Activated effector memory CD4-positive, alpha-beta T cell treated with anti-CD3 and anti-CD28 coated beads, Interleukin-2, amount 50 U/mL, for 16 hours (primary cell): ENCODE results near the gene PLSCR4.

Experiments
- DNase-seq: peaks from one replicate; pipeline ENCODE4 v3.0.0-alpha.2; 2020

PLSCR4 gene

DNA sequence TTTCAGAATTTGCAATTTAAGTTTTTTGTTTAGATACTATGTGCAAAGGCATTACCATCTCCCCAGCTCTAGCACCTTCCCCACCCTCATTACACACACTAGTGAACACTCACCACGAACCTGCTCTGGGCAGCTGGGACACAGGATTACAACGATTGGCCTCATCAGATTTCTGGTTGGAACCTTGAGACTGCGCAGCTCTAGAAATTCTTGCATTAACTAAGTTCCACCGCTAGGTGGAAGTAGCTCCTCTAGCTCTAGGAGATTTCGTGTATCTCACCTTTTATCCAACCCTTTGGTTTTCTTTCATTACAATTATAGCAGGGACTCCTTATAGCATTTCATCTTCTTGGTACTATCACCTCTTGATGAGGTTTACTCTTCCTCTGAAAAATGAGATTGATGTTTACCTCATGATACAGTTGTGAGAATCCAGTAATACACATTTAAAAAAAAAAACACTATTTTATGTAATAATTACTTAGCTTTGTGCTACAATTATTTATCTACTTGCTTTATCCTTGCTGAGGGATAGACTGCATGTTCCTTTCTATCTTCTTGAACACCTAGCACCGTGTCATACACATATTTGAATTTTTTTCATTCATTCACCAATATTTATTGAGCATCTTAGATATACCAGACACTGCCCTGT, 61.3 kb downstream of the PLSCR4 start:
- no peak for DNase-seq

GRCh38 chr3:146187334-146187950, 63.5 kb downstream of the PLSCR4 start:
- no peak for DNase-seq

DNA sequence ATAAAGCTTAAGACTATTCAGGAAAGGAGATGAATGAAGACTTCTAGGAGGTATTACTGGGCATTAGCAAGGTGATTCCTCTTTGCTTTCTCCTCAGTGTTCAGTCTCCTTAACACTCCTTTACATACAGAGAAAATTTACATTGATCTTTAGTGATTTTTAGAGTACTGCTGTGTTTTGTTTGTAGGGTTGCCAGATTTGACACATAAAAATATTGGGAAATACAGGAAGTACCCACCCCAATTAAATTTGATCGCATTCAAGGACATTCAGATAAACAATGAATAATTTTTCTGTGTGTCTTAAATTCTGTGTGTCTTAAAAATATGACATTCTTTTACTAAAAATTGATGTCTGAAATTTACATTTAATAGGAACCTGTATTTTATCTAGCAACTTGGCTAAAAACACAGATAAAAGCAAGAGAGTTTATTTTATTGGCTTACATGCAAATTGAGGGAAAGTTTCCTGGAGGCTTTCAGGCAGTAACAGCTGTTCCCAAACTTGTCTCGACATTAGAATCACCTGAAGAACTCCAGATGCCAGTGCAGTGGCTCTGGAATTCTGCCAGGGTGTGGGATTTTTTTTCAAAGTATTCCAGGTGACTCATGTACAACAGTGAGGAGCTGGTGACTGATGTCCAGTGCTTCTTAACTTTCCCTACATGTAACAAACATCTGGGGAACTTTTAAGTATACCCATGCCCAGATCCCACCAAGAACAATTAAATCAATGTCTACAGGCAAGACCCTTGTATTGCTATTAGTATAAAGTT, 66.5 kb downstream of the PLSCR4 start:
- no peak for DNase-seq

GRCh38 chr3:146181216-146181615, 69.7 kb downstream of the PLSCR4 start:
- no peak for DNase-seq

GRCh38 chr3:146180376-146180775, 70.5 kb downstream of the PLSCR4 start:
- DNase-seq: no peak

GRCh38 chr3:146178006-146178689, 72.8 kb downstream of the PLSCR4 start:
- DNase-seq: no peak

- DNase-seq: no peak
Measured at GRCh38 chr3:146177519-146177918, 73.4 kb downstream of the PLSCR4 start.

DNA sequence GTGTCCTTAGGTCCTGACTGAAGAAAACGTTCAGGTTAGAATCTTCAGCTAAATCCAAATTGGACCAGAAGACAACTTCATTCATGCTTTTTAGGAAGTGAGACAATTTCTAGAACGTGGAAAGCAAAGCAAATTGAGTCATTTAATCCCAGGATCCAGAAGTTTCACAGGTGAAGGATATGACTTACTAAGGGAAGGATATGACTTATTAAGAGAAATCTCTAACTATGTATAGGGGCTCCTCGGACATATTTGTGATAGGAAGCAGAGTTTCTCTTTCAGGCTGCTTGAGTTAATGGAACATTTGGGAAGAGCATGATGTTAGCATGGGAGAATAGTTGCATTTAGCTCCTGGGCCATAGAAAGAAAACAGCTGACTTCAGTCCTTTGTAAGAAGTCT, 73.8 kb downstream of the PLSCR4 start:
- no peak for DNase-seq

- DNase-seq: no peak
Measured at GRCh38 chr3:146172586-146172985, 78.3 kb downstream of the PLSCR4 start.

DNA sequence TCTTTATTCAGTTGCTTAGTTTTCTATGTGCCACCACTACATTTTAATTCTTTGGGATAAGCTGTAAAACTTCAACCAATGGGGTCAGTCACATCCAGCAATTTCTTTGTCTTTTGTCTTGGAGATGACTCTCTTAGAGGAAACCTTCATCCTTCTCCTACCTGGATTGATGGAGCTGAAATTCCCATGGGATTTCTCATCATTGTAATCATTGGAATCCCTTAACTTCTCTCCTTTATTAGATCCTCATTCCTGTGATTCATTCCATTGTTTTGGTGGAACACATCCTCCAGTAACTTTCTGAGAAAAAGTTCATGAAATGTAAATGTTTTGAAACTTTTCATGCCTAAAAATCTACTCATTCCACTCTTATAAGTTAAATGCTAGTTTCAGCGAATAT, 80.3 kb downstream of the PLSCR4 start:
- DNase-seq: no peak

GRCh38 chr3:146169891-146170290, 81.0 kb downstream of the PLSCR4 start:
- no peak for DNase-seq

DNA sequence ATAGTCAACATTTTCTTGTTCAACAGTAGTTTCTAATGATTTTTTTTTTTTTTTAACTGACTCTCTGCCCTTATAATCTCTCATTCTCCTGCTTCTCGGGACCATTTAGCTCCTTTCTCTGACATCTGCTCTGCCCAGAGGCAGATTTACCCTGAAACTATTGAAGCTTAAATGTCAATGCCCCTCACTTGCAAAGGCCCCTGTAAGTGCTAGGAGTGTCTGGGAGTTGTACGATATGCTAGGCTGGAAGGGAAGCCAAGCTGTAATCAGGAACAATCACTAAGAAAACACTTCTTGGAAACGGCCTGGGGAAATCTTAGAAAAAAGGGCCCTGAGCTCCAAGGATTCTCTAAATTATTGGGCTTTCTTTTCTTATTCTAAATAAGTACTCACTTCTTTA, 84.1 kb downstream of the PLSCR4 start:
- DNase-seq: no peak

DNA sequence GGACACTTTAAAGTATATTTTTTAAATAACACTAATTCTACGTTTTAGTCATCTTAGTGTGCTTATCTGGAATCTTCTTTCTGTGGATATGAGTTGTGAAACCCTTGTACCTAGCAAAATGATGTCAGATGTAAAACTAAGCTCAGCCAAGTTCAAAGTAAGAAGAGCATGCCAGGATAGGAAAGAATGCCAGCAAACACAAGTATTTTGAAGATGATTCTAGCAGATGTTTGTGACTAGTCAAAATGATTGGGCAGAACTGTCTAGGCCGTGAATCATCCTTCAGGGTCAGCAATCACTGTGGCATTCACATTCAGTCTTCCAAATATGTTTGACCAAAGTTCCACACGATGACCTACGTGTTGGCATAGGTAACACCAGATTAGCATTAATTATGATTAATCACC, 84.5 kb downstream of the PLSCR4 start:
- DNase-seq: no peak

DNA sequence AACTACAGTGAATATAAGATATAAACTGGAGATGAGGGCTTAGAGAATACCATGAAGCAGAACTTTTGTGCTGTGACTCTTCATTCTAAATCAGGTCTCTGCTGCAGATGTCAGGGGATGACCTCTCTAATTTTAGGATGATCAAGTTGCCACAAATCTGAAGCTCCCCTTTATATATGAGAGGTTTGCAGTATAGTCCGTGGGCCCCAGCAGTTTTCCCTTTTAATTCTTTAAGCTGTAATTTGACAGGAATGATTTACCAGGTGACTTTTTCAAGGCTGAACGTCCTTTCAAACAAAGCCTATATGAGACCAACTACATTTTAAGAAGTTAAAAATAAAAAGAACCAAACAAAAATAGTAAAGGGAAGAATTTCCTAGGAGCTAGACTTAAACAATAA, 85.0 kb downstream of the PLSCR4 start:
- DNase-seq: no peak

DNA sequence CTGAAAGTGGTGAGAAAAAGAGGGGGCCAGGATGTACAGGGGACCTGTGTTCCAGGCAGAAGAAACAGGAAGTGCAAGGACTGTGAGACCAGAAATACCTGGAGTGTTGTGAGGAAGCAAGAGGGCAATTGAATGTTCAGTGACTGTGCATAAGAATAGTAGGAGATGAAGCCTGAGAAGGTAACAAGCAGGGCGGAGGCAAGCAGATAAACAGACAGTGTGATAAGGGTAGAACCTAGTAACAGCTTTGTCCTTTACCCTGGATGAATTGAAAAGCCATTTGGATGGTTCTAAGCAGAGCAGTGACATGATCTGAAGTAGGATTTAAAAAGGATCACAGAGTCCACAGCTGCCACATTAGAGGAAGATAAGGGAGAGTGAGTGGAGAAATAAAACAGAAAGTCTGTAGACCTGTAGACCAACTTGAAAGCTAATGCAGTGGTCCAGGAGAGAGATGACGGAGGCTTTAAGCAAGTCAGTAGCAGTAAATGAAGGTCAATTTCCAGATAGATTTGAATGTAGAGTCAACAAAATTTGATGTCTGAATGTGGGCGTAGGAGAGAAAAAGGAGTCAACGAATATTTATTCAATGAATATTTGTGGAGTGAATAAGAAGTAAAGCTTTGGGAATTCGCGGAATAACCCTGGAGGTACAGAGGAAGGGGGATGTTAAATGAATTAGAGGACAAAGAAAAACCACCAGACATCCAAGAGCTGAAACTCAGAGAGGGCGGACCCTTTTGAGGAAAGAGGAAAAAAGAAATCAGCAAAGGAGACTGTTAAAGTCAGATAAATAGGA, 85.7 kb downstream of the PLSCR4 start:
- no peak for DNase-seq

GRCh38 chr3:146164506-146164905, 86.4 kb downstream of the PLSCR4 start:
- no peak for DNase-seq

DNA sequence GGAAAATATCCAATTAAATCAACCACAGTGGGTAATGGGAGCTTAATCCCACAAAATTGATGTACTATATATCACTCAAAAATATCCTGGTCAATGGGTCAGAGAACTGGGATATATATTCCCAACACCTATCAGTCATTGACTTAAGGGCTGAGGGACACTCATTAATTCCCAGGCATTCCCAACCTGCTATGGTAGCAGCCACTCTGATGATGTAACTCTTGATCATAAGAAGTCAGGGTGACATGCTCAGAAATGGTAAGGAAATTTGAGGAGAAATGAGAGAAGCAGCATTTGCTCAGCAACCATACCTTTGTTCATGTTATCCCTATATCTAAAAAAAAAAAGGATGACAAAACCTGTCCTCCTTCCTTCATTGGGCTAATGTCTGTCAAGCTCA, 86.8 kb downstream of the PLSCR4 start:
- DNase-seq: no peak

DNA sequence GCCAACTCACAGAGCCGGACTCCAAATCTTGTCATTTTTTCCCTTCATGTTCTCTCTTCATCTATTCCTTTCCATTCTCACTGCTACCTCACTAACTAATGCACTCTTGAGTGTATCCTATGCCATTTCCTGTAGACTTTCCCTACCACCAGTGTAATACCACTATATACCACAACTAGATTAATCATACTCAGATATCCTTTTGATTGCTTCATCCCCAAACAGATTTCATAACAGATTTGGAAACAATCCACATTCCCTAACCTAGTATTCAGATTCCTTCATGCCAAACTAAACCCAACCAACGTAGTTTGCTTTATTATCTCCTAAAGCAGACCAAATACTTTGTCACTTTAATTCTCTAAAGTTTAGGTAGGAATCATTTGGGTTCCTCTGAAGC, 87.3 kb downstream of the PLSCR4 start:
- DNase-seq: no peak

GRCh38 chr3:146162561-146162960, 88.3 kb downstream of the PLSCR4 start:
- no peak for DNase-seq

DNA sequence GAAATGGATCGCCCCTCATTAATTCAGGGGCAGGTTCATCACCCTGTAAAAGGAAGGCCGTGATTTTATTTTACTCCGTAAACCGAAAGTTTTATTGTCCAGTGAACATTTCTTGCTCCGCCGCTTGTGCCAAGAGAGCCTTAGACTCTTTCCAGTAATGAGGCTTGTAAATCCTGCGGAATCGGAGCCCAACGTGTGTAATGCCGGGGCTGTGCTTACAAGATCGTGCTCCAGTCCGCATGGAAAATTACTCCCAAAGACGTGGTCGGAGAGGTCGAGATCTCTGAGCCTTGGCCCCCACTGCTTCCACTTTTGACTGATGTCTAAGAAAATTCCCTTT, 89.3 kb downstream of the PLSCR4 start:
- no peak for DNase-seq

- DNase-seq: no peak
Measured at GRCh38 chr3:146160964-146161662, 89.8 kb downstream of the PLSCR4 start, which contains the start of gene PLOD2. Gene PLOD2, minus strand, starts transcription at chr3:146161184. Its CDS starts 195 bp downstream, at chr3:146160989.

DNA sequence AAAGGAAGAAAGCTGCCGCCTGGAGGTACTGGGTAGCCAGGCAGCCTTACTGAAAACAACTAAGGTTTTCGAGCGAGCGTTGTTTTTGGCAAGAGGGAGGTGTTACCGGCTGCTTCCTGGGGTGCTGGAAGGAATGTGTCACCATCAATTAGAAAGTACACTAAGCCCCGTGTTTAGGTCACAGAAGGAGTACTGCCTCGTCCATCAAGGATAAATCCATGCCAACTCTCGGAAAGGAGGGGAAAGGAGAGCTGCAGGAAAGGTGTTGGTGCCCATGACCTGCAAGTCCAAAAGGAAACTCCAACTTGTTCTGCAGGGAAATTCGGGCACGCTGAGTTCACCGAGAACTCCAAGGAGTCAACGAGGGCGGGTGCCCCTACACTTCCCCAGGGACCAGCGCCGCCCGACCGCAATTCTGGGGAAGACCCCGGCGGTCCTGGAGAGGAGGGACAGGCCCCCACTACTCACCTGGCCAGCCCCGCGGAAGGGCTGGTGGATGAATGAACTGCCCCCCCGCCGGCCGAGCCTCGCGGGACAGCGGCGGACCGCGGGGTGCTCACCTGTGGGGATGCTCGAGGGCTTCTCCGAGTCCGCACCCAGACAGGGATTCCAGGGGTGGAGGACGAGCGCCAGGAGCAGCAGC, 90.5 kb downstream of the PLSCR4 start:
- no peak for DNase-seq
